Activated CD4-positive, alpha-beta T cell treated with anti-CD3 and anti-CD28 coated beads for 24 hours (primary cell): ENCODE measurements around the gene PPM1L.

Source experiments
- DNase-seq, 2 donors: peaks; one replicate each; pipeline ENCODE4 v3.0.0-alpha.2; 2020; ENCODE audit warnings: low read depth in 2 of 2

PPM1L gene

DNA sequence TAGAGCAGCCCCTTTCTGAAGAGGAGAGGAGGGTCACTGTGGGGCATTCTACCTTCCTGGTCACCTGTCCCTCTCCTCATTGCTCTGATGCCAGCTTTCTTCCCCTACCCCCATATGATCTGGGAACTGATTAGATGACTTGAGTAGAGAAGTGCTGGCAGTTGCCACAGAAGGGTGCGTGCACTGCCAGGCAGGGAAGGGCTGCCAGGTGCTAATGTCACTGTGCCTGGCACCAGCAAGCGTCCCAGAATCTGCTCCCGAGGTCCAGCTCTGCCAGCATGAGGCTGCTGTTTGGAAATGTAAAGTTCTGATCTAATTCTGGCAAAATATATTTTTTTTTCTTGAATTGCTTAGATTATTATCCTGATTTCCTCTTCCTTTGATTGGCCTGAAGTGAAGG, 52.8 kb downstream of the PPM1L start:
- DNase-seq: no peak

DNA sequence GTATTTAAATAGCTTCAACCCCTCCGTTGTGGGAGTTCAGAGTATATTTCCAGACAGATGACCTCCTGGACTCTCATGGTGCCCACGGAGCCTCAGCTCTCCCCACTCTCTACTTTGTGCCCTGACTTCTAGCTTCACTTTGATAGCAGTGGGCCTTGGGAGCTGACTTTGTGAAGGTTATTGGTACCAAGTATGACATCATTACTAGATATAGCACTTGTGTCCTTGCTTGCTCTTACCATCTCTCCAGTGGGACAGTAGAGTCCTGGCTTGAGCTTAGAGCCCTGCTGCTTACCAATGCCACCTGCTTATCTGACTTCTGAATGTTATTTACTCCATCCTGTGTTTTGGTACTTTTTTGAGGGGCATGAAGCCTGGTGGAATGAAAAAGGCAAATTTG, 53.4 kb downstream of the PPM1L start:
- no peak for DNase-seq

GRCh38 chr3:160810362-160811236, 54.6 kb downstream of the PPM1L start:
- DNase-seq: no peak

DNA sequence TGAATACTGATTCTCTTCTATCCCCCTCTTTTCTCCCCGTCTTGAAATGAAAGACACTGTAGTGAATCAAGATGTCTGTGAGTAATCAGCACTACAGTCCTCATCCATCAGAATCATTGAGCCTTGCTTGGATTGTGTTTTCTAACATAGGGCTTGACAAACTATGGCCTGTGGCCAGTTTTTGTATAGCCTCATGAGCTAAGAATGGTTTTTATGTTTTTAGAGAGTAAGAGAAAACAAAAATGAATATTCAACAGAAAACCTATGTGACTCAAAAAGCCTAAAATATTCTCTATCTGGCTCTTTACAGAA, 55.2 kb downstream of the PPM1L start:
- DNase-seq: no peak

- no peak for DNase-seq
Measured at GRCh38 chr3:160812304-160812703, 56.3 kb downstream of the PPM1L start.

DNA sequence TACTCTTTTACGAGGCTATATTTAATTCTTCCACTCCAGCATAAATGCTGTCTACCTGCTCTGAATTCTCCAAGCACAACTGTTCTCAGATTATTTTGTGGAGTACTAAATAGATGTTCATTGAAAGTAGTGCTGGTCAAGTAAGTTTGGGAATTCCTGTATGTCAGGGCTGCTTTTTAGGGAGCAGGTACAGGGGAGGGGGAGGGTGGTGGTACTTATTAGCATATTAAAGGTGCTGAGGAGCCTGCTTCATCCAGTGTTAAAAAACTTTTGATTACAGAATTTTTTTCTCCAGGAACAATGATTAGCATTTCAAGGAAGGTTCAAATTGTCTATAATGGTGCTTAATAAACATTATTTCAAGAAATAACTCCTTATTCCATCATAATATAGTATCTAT, 59.2 kb downstream of the PPM1L start:
- DNase-seq: no peak

- DNase-seq: no peak
Measured at GRCh38 chr3:160820022-160820421, 64.0 kb downstream of the PPM1L start.

DNA sequence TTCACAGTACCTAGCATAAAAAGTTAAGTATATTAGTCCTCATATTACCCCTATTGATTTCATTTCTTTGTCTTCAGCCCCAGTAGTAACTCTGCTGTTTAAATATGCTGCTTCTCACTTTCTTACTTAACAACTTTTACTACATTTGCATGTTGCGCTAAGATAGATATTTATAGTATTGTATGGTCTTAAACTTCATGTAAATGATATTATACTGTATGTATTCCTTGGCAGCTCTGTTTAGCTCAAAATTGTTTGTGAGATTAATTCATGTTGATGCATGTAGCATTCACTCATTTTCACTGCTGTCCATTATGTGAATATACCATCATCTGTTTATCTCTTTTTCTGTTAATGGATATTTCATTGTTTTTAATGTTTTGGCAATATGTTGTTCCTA, 64.4 kb downstream of the PPM1L start:
- no peak for DNase-seq

GRCh38 chr3:160822936-160823335, 66.9 kb downstream of the PPM1L start:
- DNase-seq: no peak

GRCh38 chr3:160825311-160825800, 69.3 kb downstream of the PPM1L start:
- no peak for DNase-seq

- DNase-seq: no peak
Measured at GRCh38 chr3:160826408-160826807, 70.4 kb downstream of the PPM1L start.

- no peak for DNase-seq
Measured at GRCh38 chr3:160826991-160827390, 71.0 kb downstream of the PPM1L start.

GRCh38 chr3:160827516-160827915, 71.5 kb downstream of the PPM1L start:
- DNase-seq: no peak

- no peak for DNase-seq
Measured at GRCh38 chr3:160828880-160829279, 72.8 kb downstream of the PPM1L start.

DNA sequence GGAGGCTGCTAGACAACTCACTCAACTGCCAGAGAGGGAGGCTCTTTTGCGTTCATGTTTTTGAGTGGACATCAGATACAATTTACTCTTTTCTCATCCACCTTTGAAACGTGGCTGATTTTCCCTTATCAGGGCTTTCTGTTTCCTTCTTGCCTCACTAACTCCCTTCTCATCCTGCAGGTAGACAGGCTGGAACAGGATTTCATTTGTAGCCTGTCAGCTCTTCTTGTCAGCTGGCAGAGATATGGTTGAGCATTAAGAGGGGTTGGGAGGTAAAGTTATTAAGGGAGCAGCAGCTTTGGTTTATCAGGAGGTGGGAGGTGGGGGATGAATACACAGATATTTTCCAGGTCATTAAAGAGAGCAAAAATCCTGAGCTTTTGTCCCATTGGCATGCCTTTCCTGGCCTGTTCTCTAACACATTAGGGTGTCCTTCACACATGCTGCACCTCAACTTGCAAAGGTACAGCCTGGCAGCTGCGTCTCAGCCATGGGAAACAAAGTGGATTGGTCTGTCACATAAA, 73.5 kb downstream of the PPM1L start:
- DNase-seq: no peak

- DNase-seq: no peak
Measured at GRCh38 chr3:160830796-160831195, 74.8 kb downstream of the PPM1L start.

DNA sequence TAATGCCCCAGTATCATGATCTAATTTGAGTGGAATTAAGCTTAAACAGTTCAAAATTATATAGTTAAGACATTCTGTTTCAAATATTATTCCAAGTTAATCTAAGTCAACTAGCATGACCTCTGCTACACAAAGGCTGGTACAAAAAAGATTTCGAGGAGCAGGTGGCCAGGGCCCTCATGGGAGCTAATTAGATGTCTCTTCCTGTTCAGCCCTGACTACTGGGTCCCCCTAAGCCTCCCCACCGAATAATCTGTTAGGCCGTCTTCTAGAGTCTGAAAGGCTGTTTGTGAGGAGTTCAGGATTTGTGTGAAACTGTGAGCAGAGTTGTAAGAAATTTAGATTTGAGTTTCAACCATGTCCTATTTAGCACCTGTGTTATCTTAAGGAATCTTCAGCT, 75.4 kb downstream of the PPM1L start:
- DNase-seq: no peak

GRCh38 chr3:160837394-160837980, 81.5 kb downstream of the PPM1L start:
- no peak for DNase-seq

DNA sequence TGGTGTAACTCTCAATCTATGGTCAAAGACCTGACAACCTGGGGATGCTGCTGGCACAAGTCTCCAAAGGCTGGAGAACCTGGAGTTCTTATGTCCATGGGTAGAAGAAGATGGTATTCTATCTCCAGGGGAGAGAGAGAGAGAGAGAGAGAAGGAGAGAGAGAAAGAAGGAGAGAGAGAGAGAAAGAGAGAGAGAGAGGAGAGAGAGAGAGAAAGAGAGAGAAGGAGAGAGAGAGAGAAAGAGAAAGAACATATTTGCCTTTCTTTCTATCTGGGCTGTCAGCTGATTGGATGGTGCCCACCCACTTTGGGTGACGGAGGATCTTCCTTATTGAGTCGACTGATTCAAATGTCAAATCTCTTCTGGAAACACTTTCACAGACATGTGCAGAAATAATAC, 84.6 kb downstream of the PPM1L start:
- DNase-seq: no peak

- no peak for DNase-seq
Measured at GRCh38 chr3:160841455-160841854, 85.4 kb downstream of the PPM1L start.

DNA sequence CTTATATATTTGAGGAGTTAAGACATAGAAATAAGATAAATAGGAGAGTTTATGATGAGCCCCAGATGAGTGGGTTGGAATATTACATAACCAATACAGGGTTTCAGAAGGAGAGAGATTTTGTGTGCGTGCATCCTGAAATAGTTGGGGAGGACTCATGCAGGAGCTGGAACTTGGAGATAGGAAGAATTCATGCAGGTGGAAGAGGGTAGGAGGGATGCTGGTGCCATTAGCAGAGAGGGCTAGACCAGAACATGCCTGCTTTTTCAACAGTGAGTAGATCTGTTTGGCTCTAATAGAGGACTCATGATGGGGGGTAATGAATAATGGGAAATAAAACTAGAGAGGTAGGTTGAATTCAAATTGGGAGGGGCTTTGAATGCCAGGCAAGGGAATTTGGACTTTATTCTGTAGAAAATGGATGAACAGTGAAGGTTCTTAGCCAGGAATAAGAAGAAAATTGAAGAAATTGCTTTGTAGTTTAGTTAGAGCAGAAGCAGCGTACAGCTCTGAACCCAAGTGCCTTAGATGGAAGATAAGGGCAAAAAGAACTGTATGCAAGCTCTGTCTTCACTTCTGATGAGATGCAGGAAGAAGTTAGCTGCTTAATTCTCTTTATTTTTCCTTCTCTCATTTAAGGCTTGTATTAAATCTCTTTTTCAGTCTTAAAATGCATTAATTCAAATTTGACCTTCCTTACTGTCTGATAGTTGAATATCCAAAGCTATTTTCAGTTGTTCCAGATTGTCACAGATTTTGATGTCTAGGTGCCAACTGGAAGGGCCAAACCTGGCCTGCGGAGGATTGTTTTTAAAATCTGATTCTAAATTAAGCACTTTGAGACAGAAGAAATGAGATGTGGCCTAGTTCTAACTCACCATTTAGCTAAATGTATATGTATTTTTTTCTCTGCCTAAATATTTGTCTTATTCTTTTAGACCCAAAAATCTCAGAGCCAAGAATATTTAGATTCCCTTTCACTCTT, 86.3 kb downstream of the PPM1L start:
- no peak for DNase-seq

- DNase-seq: no peak
Measured at GRCh38 chr3:160851629-160852210, 95.7 kb downstream of the PPM1L start.
